K562 (cell line): ENCODE data around the gene TXNIP. TPM values are rescaled to one million over a fixed set of nuclear protein-coding genes. Genes with fewer than 3 reads are reported as not detected.

Experiments used
- ARID2 ChIP-seq: fragments of 450-650 bp; IDR thresholded peaks from 2 replicates; pipeline ENCODE4 v1.6.1; 2017; ENCODE audit warnings: antibody characterized with exemption, mild to moderate bottlenecking
- CREB3 ChIP-seq: fragments of 450-650 bp; conservative IDR thresholded peaks from 2 replicates; pipeline ENCODE4 v1.6.1; 2016; ENCODE audit warnings: missing genetic modification characterization, low read depth, mild to moderate bottlenecking, missing compliant biosample characterization, moderate library complexity
- CREBBP ChIP-seq: IDR thresholded peaks from one replicate; pipeline ENCODE4 v1.6.1; 2012; ENCODE audit warnings: low read depth, mild to moderate bottlenecking, control low read depth, inconsistent platforms, low read length
- ETV1 ChIP-seq: fragments of 450-650 bp; conservative IDR thresholded peaks from 2 replicates; pipeline ENCODE4 v1.6.1; 2016; ENCODE audit warnings: missing genetic modification characterization, control low read depth, low read depth, missing compliant biosample characterization
- FUS ChIP-seq: fragments of 200-400 bp; formaldehyde crosslinking; optimal IDR thresholded peaks from 2 replicates; pipeline ENCODE3; 2017; ENCODE audit warnings: low read depth, low read length
- HIVEP1 ChIP-seq: fragments of 250-450 bp; sonication (Bioruptor Pico); IDR thresholded peaks from 2 replicates; pipeline ENCODE4 v1.4.0; 2020; ENCODE audit warnings: mild to moderate bottlenecking
- HNRNPLL ChIP-seq: fragments of 200-400 bp; formaldehyde crosslinking; IDR thresholded peaks from 2 replicates; pipeline ENCODE4 v1.6.1; 2017; ENCODE audit warnings: low read length, low read depth, mild to moderate bottlenecking; ENCODE audit not compliant: poor library complexity, severe bottlenecking
- KLF16 ChIP-seq: IDR thresholded peaks from 2 replicates; pipeline ENCODE4 v1.6.1; 2016; ENCODE audit warnings: antibody characterized with exemption
- NKRF ChIP-seq: fragments of 450-650 bp; IDR thresholded peaks from 2 replicates; pipeline ENCODE4 v1.6.1; 2016; ENCODE audit warnings: borderline replicate concordance
- NR1H2 ChIP-seq: sonication (generic); formaldehyde crosslinking; IDR thresholded peaks from 2 replicates; pipeline ENCODE4 v1.4.0; 2020; ENCODE audit warnings: mild to moderate bottlenecking, missing genetic modification reagents
- RBM15 ChIP-seq: fragments of 200-400 bp; formaldehyde crosslinking; IDR thresholded peaks from 2 replicates; pipeline ENCODE4 v1.6.1; 2018; ENCODE audit warnings: mild to moderate bottlenecking, low read length, moderate library complexity; ENCODE audit not compliant: insufficient read depth
- RERE ChIP-seq: sonication (generic); formaldehyde crosslinking; IDR thresholded peaks from 2 replicates; pipeline ENCODE4 v1.8.0; 2023; ENCODE audit warnings: missing genetic modification reagents, mild to moderate bottlenecking, borderline replicate concordance
- SNAPC5 ChIP-seq: fragments of 250-450 bp; sonication (Bioruptor Pico); IDR thresholded peaks from 2 replicates; pipeline ENCODE4 v1.8.0; 2021; ENCODE audit warnings: moderate library complexity, mild to moderate bottlenecking, inconsistent platforms
- ZNF449 ChIP-seq: fragments of 250-450 bp; sonication (Bioruptor Pico); IDR thresholded peaks from 2 replicates; pipeline ENCODE4 v1.8.0; 2022; ENCODE audit warnings: moderate library complexity, mild to moderate bottlenecking, inconsistent platforms
- polyA plus RNA-seq, 8 experiments: library from polyadenylated mRNA; depleted of rRNA in 4 of 8; stranded (reverse) in 5 of 8; unstranded in 3 of 8; fragments of >200 nt; fragmentation: Nextera tagmentation in 2 of 8; fragmentation: Illumina TruSeq in 1 of 8; extraction: Ambion mirVana in 2 of 8; extraction: Trizol in 1 of 8; gene quantifications; 2 replicates each; pipeline versions ENCODE4 v1.2.1 to v1.2.3, GENCODE V29; 2011 to 2014; ENCODE audit warnings: inconsistent platforms in 1 of 8, missing spikeins in 1 of 8
- total RNA-seq, 7 experiments: library from RNA; depleted of rRNA in 6 of 7; stranded (reverse); fragments of >200 nt in 6 of 7; fragmentation: Illumina TruSeq in 2 of 7; extraction: Trizol in 2 of 7; gene quantifications; 2 replicates each; pipeline versions ENCODE4 v1.2.1 to v1.2.3, GENCODE V29; 2011 to 2021; ENCODE audit warnings: low replicate concordance in 1 of 7

TXNIP gene
- total and polyA plus RNA-seq, 9 of the 15 experiments (the other 6 are each of a cell fraction or from before 2014, with no cell fraction given) = 120 to 499 (median 257) TPM

DNA sequence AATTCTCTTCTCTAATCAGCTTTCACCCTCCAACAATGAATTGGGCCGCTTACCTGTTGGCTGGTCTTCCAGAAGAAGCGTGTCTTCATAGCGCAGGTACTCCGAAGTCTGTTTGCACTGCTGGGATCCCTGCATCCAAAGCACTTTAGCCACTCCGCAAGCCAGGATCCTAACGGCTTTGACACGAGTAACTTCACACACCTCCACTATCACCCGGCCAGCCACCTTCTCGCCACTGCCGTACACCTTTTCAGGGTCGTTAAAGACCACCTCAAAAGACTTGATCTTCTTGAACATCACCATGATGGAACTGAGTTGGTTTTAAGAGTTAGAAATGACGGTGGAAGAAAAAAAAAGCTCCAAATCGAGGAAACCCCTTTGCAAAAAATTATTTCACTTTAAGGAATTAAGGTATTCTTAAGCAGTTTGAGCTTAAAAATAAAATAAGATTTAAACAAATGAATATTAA lies 381 bp downstream of the TXNIP start (continued):
- TF ChIP-seq HNRNPLL = no peak
- TF ChIP-seq RERE = no peak
- TF ChIP-seq HIVEP1 (CRISPR knock-in tag) = no peak
- TF ChIP-seq FUS = no peak
- TF ChIP-seq SNAPC5 = no peak
- TF ChIP-seq ETV1 (tag) = no peak
- no peak for TF ChIP-seq RBM15
- peak; percentile 69 for TF ChIP-seq NKRF
- no peak for TF ChIP-seq CREB3
- TF ChIP-seq CREBBP = no peak
- TF ChIP-seq ARID2 = 0 out of 2 replicates have a peak, but pooled peaks have one; percentile 9
- TF ChIP-seq ZNF449 (CRISPR knock-in tag) = no peak
- TF ChIP-seq KLF16 = no peak
- no peak for TF ChIP-seq NR1H2 (CRISPR knock-in tag)
